DND-41 (cell line): ENCODE measurements around the gene ELAPOR1.

Experiments
- ATAC-seq: fragments of 200-7000 bp; cut with Tn5 transposase; 3 replicates; pipeline ENCODE4 v1.9.1; 2021; ENCODE audit warnings: low read depth; ENCODE audit not compliant: insufficient read depth
- DNase-seq: peaks from one replicate; pipeline ENCODE4 v3.0.0-alpha.2; 2020
- H2AFZ ChIP-seq: 2 replicates; pipeline ENCODE4 v1.6.0; 2012; ENCODE audit warnings: low read depth, low read length
- H3K27ac ChIP-seq: 2 replicates; pipeline ENCODE4 v1.5.1; 2012; ENCODE audit warnings: low read length, inconsistent platforms
- H3K27me3 ChIP-seq: fragments of 200-600 bp; sonication (generic); 2 replicates; pipeline ENCODE4 v1.6.0; 2012; ENCODE audit warnings: low read length, mild to moderate bottlenecking, inconsistent platforms; ENCODE audit not compliant: insufficient read depth, poor library complexity
- H3K36me3 ChIP-seq: 2 replicates; pipeline ENCODE4 v1.5.1; 2012; ENCODE audit warnings: low read length, inconsistent platforms; ENCODE audit not compliant: insufficient read depth
- H3K4me1 ChIP-seq: 2 replicates; pipeline ENCODE4 v1.5.1; 2012; ENCODE audit warnings: mild to moderate bottlenecking, low read length; ENCODE audit not compliant: insufficient read depth
- H3K4me2 ChIP-seq: 2 replicates; pipeline ENCODE4 v1.6.0; 2012; ENCODE audit warnings: mild to moderate bottlenecking, moderate library complexity, low read length, inconsistent platforms; ENCODE audit not compliant: insufficient read depth
- H3K4me3 ChIP-seq, 2 experiments: fragments of 200-600 bp in 1 of 2; shearing (Covaris generic) in 1 of 2; 2 replicates each; pipeline ENCODE4 v1.5.1; 2012 to 2016; ENCODE audit warnings: inconsistent platforms in 2 of 2, low read length in 2 of 2, mild to moderate bottlenecking in 2 of 2, low read depth in 1 of 2, moderate library complexity in 1 of 2
- H3K79me2 ChIP-seq: 2 replicates; pipeline ENCODE4 v1.6.0; 2012; ENCODE audit warnings: low read length, inconsistent platforms; ENCODE audit not compliant: insufficient read depth
- H3K9ac ChIP-seq: 2 replicates; pipeline ENCODE4 v1.6.0; 2012; ENCODE audit warnings: low read depth, mild to moderate bottlenecking, inconsistent platforms, low read length, moderate library complexity
- H3K9me3 ChIP-seq: 2 replicates; pipeline ENCODE4 v1.5.1; 2012; ENCODE audit warnings: low read length, moderate library complexity, mild to moderate bottlenecking, inconsistent platforms; ENCODE audit not compliant: insufficient read depth, severe bottlenecking
- H4K20me1 ChIP-seq: 2 replicates; pipeline ENCODE4 v1.6.0; 2012; ENCODE audit warnings: low read length; ENCODE audit not compliant: insufficient read depth
- EZH2 ChIP-seq: IDR thresholded peaks from 3 replicates; pipeline ENCODE4 v1.6.1; 2012; ENCODE audit warnings: borderline replicate concordance, low read depth, mild to moderate bottlenecking, moderate library complexity, low read length, inconsistent platforms; ENCODE audit not compliant: severe bottlenecking
- TF ChIP-seq, protein P1 (sequence below): IDR thresholded peaks from 2 replicates; pipeline ENCODE4 v1.5.1; 2012; ENCODE audit warnings: borderline replicate concordance, low read length, moderate library complexity, mild to moderate bottlenecking; ENCODE audit not compliant: poor library complexity, severe bottlenecking; ENCODE audit errors: extremely low read depth

The ELAPOR1 gene

DNA sequence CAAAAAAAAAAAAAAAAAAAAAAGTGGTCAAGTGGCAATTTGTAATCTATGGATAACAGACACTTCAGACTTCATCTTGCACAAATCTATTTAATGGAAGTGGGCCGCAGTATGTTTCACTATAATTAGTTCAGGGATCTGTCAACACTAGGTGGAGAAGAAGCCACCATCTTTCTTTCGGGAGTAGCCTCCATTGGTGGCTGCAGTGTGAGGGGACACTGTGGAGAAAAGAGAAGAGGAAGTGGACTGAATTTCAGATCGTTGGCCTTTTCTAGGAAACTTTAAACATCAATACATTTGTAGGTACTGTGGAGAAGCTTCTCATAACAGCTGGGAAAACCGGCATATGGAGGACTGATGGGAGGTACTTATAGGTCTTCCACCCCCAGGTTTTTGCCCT is 8.0 kb upstream of the ELAPOR1 start:
- Histone ChIP-seq H3K9ac (no peak overlapping the region), H3K4me1 (peaks cover 9% of the 10 kb centered on the region), H3K4me3 (no peak overlapping the region), H3K27ac (no peak overlapping the region), H3K36me3 (peaks cover 4% of the 10 kb centered on the region; the same call in 1 of the 2 replicates), H3K9me3 (no peaks in the 10 kb centered on the region), H3K27me3 (peaks cover 7% of the 10 kb centered on the region), H3K4me2 (no peak overlapping the region), H3K79me2 (peaks cover 9% of the 10 kb centered on the region), H4K20me1 (peaks cover 9% of the 10 kb centered on the region), H2AFZ (no peak overlapping the region)
- DNase-seq (no peak), ATAC-seq (no peak)
- no peak for TF ChIP-seq EZH2
- TF ChIP-seq, protein P1, sequence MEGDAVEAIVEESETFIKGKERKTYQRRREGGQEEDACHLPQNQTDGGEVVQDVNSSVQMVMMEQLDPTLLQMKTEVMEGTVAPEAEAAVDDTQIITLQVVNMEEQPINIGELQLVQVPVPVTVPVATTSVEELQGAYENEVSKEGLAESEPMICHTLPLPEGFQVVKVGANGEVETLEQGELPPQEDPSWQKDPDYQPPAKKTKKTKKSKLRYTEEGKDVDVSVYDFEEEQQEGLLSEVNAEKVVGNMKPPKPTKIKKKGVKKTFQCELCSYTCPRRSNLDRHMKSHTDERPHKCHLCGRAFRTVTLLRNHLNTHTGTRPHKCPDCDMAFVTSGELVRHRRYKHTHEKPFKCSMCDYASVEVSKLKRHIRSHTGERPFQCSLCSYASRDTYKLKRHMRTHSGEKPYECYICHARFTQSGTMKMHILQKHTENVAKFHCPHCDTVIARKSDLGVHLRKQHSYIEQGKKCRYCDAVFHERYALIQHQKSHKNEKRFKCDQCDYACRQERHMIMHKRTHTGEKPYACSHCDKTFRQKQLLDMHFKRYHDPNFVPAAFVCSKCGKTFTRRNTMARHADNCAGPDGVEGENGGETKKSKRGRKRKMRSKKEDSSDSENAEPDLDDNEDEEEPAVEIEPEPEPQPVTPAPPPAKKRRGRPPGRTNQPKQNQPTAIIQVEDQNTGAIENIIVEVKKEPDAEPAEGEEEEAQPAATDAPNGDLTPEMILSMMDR = no peak

DNA sequence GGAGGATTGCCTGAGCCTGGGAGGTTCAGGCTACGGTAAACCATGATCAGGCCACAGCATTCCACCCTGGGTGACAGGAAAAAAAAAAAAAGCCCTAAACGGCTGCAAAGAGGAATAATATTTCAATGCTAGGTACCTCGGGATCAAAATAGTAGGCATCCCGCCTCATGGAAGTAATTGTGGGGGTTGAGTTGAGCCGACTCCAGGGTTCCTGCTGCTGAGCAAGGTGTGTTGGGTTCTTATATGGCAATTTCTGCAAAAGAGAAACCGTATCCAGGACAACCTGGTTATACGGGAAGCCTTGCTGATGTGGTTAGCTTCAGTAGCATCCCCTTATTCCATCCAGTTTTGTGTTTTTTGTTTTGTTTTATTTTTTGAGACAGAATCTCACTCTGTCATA is 6.1 kb upstream of the ELAPOR1 start:
- Histone ChIP-seq H3K4me2 (no peak overlapping the region), H4K20me1 (peaks cover 3% of the 10 kb centered on the region), H2AFZ (no peak overlapping the region), H3K9ac (no peak overlapping the region), H3K27ac (no peak overlapping the region), H3K9me3 (no peaks in the 10 kb centered on the region), H3K27me3 (peaks cover 15% of the 10 kb centered on the region), H3K36me3 (no peaks in the 10 kb centered on the region), H3K4me1 (peaks cover 7% of the 10 kb centered on the region), H3K79me2 (no peaks in the 10 kb centered on the region), H3K4me3 (no peak overlapping the region)
- ATAC-seq (no peak), DNase-seq (no peak)
- TF ChIP-seq, protein P1 = no peak

DNA sequence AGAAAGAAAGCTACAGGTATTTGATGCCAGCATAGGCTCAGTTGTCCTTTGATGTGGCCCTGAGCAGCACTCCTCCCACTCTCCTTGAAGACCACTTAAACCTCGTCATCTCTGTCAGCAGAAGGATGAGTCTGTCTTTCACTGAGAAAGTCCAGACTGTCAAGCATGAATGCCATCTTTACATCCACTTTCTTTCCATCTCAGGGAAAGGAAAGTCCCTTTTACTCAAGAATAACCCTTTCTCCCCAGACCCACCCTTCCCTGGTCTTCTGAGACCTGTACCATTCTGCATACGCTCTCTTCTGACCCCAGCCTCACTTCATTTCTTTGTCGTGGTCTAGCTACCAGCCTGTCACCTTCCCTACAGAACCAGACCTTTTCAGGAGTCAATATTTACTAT is 4.0 kb upstream of the ELAPOR1 start:
- H3K9ac ChIP-seq = no peak overlapping the region
- no peaks in the 10 kb centered on the region for H3K36me3 ChIP-seq
- TF ChIP-seq EZH2 = no peak
- TF ChIP-seq, protein P1 = no peak
- no peaks in the 10 kb centered on the region for H3K9me3 ChIP-seq
- H3K27me3 ChIP-seq = peaks cover 36% of the 10 kb centered on the region
- H3K4me3 ChIP-seq = no peak overlapping the region
- peaks cover 10% of the 10 kb centered on the region for H3K4me1 ChIP-seq
- ATAC-seq = no peak
- H3K79me2 ChIP-seq = no peaks in the 10 kb centered on the region
- no peaks in the 10 kb centered on the region; the same call in 1 of the 2 replicates for H4K20me1 ChIP-seq
- H2AFZ ChIP-seq = no peak overlapping the region
- no peak overlapping the region for H3K27ac ChIP-seq
- H3K4me2 ChIP-seq = no peak overlapping the region
- DNase-seq = no peak
